GM19238 (cell line): ENCODE data around the gene PCDHGB1.
"Not testable (repeated sequence)": the region's sequence is repeated elsewhere in the genome, so short reads cannot be mapped to it uniquely, and the experiment has no call there.

Experiments used
- DNase-seq: peaks from one replicate; pipeline ENCODE4 v3.0.0; 2011; ENCODE audit warnings: low spot score; ENCODE audit not compliant: insufficient read length

The PCDHGB1 gene

GRCh38 chr5:141345327-141345726, 4.6 kb upstream of the PCDHGB1 start:
- no peak for DNase-seq

- not testable (repeated sequence) for DNase-seq
These were observed 3.9 kb upstream of the PCDHGB1 start for GRCh38 chr5:141346017-141346416.

- no peak for DNase-seq
These were observed 1.7 kb downstream of the PCDHGB1 start for GRCh38 chr5:141351591-141351990.

- no peak for DNase-seq
These were observed 5.1 kb downstream of the PCDHGB1 start, which contains the start of gene PCDHGA4 for GRCh38 chr5:141354900-141355469. Gene PCDHGA4 (plus strand): TSS chr5:141355021. CDS start chr5:141355108, 87 bp downstream.

GRCh38 chr5:141355641-141356040, 5.7 kb downstream of the PCDHGB1 start:
- no peak for DNase-seq

GRCh38 chr5:141356133-141356532, 6.2 kb downstream of the PCDHGB1 start:
- no peak for DNase-seq

GRCh38 chr5:141356950-141357349, 7.1 kb downstream of the PCDHGB1 start:
- no peak for DNase-seq

GRCh38 chr5:141359790-141360426, 10.0 kb downstream of the PCDHGB1 start, which contains the start of gene PCDHGB2:
Gene PCDHGB2 (plus strand): TSS chr5:141359994. CDS start chr5:141360136, 142 bp downstream.
- DNase-seq, result no peak

- no peak for DNase-seq
These were observed 10.8 kb downstream of the PCDHGB1 start for GRCh38 chr5:141360685-141361084.

- no peak for DNase-seq
These were observed 12.8 kb downstream of the PCDHGB1 start for GRCh38 chr5:141362719-141363118.

- no peak for DNase-seq
These were observed 14.2 kb downstream of the PCDHGB1 start, which contains the start of gene PCDHGA5 for GRCh38 chr5:141363952-141364660. Gene PCDHGA5 (plus strand): TSS chr5:141364162. CDS start chr5:141364331, 169 bp downstream.

GRCh38 chr5:141366016-141366896, 16.4 kb downstream of the PCDHGB1 start:
- no peak for DNase-seq

- DNase-seq, result peak; percentile 21
These were observed 20.3 kb downstream of the PCDHGB1 start, which contains the start of gene PCDHGB3 for GRCh38 chr5:141369994-141370848. Gene PCDHGB3 (plus strand): TSS chr5:141370242. CDS start chr5:141370395, 153 bp downstream.

GRCh38 chr5:141371572-141372475, 21.9 kb downstream of the PCDHGB1 start:
- DNase-seq, result no peak

- no peak for DNase-seq
These were observed 23.9 kb downstream of the PCDHGB1 start, which contains the start of gene PCDHGA6 for GRCh38 chr5:141373673-141374317. Gene PCDHGA6 (plus strand): TSS chr5:141373891. CDS start chr5:141374084, 193 bp downstream.

GRCh38 chr5:141374627-141375026, 24.7 kb downstream of the PCDHGB1 start:
- no peak for DNase-seq

- DNase-seq, result not testable (repeated sequence)
These were observed 25.7 kb downstream of the PCDHGB1 start for GRCh38 chr5:141375444-141376155.
